H9 (cell line): Measurements from ENCODE around the gene KIF26B. TPM values are rescaled to one million over a fixed set of nuclear protein-coding genes. Genes with fewer than 3 reads are reported as not detected.

Experiments used
- DNase-seq: peaks from one replicate; pipeline ENCODE4 v3.0.0-alpha.2; 2017
- H2AFZ ChIP-seq: one replicate; pipeline ENCODE4 v1.6.1; 2013; ENCODE audit warnings: mild to moderate bottlenecking, low read length, control low read depth, moderate library complexity
- H2AK5ac ChIP-seq: 2 replicates; pipeline ENCODE4 v1.6.1; 2013; ENCODE audit warnings: low read length, control low read depth, mixed read lengths; ENCODE audit not compliant: insufficient read length
- H2BK120ac ChIP-seq: one replicate; pipeline ENCODE4 v1.6.1; 2013; ENCODE audit warnings: low read depth, mild to moderate bottlenecking, low read length, control low read depth, inconsistent platforms; ENCODE audit not compliant: poor library complexity, severe bottlenecking
- H2BK12ac ChIP-seq: 2 replicates; pipeline ENCODE4 v1.6.1; 2013; ENCODE audit warnings: low read length, control low read depth, mixed read lengths, low read depth; ENCODE audit not compliant: insufficient read length
- H2BK15ac ChIP-seq: 2 replicates; pipeline ENCODE4 v1.6.1; 2013; ENCODE audit warnings: low read depth, low read length, control low read depth
- H2BK20ac ChIP-seq: one replicate; pipeline ENCODE4 v1.6.1; 2013; ENCODE audit warnings: low read depth, mild to moderate bottlenecking, low read length, control low read depth, inconsistent platforms; ENCODE audit not compliant: poor library complexity, severe bottlenecking
- H2BK5ac ChIP-seq: 2 replicates; pipeline ENCODE4 v1.6.1; 2013; ENCODE audit warnings: low read length, control low read depth, mixed read lengths; ENCODE audit not compliant: insufficient read length
- H3K14ac ChIP-seq: 2 replicates; pipeline ENCODE4 v1.6.1; 2013; ENCODE audit warnings: low read length, control low read depth; ENCODE audit not compliant: insufficient read depth
- H3K18ac ChIP-seq: 2 replicates; pipeline ENCODE4 v1.6.1; 2013; ENCODE audit warnings: low read depth, mild to moderate bottlenecking, mixed read lengths, low read length, control low read depth; ENCODE audit not compliant: insufficient read length
- H3K23ac ChIP-seq: 2 replicates; pipeline ENCODE4 v1.6.1; 2013; ENCODE audit warnings: low read length, control low read depth, mixed read lengths, low read depth; ENCODE audit not compliant: insufficient read length
- H3K23me2 ChIP-seq: 2 replicates; pipeline ENCODE4 v1.6.1; 2013; ENCODE audit warnings: low read depth, mild to moderate bottlenecking, mixed read lengths, low read length, control low read depth; ENCODE audit not compliant: insufficient read length, poor library complexity, severe bottlenecking
- H3K27ac ChIP-seq: 2 replicates; pipeline ENCODE4 v1.5.1; 2013; ENCODE audit warnings: low read length, control low read depth, mixed read lengths, low read depth; ENCODE audit not compliant: insufficient read length
- H3K27me3 ChIP-seq: 2 replicates; pipeline ENCODE4 v1.6.1; 2013; ENCODE audit warnings: low read length, control low read depth, inconsistent platforms; ENCODE audit not compliant: insufficient read depth
- H3K4ac ChIP-seq: 2 replicates; pipeline ENCODE4 v1.6.1; 2013; ENCODE audit warnings: low read depth, mild to moderate bottlenecking, control low read depth, inconsistent platforms, low read length, moderate library complexity
- H3K4me1 ChIP-seq: 2 replicates; pipeline ENCODE4 v1.6.1; 2013; ENCODE audit warnings: low read length, control low read depth, inconsistent platforms; ENCODE audit not compliant: insufficient read depth
- H3K4me2 ChIP-seq: 2 replicates; pipeline ENCODE4 v1.6.1; 2013; ENCODE audit warnings: low read length, control low read depth, mixed read lengths; ENCODE audit not compliant: insufficient read length, insufficient read depth
- H3K56ac ChIP-seq: 2 replicates; pipeline ENCODE4 v1.6.1; 2013; ENCODE audit warnings: low read depth, mild to moderate bottlenecking, mixed read lengths, low read length, control low read depth; ENCODE audit not compliant: insufficient read length
- H3K79me1 ChIP-seq: 2 replicates; pipeline ENCODE4 v1.6.1; 2013; ENCODE audit warnings: low read depth, mild to moderate bottlenecking, moderate library complexity, low read length, control low read depth, inconsistent platforms; ENCODE audit not compliant: insufficient read depth, poor library complexity, severe bottlenecking
- H3K79me2 ChIP-seq: 2 replicates; pipeline ENCODE4 v1.6.1; 2013; ENCODE audit warnings: low read length, control low read depth, inconsistent platforms; ENCODE audit not compliant: insufficient read depth
- H3K9ac ChIP-seq: 2 replicates; pipeline ENCODE4 v1.6.1; 2013; ENCODE audit warnings: low read length, control low read depth, mixed read lengths; ENCODE audit not compliant: insufficient read length; ENCODE audit errors: extremely low read depth
- H3K9me3 ChIP-seq: one replicate; pipeline ENCODE4 v1.6.1; 2013; ENCODE audit warnings: low read depth, low read length, inconsistent platforms; ENCODE audit not compliant: control insufficient read depth
- H3T11ph ChIP-seq: one replicate; pipeline ENCODE4 v1.6.1; 2013; ENCODE audit warnings: mild to moderate bottlenecking, low read length, control low read depth, inconsistent platforms
- H4K20me1 ChIP-seq: one replicate; pipeline ENCODE4 v1.6.1; 2013; ENCODE audit not compliant: control insufficient read depth, insufficient read length, insufficient read depth
- H4K5ac ChIP-seq: 2 replicates; pipeline ENCODE4 v1.6.1; 2013; ENCODE audit warnings: low read depth, mild to moderate bottlenecking, mixed read lengths, low read length, control low read depth; ENCODE audit not compliant: insufficient read length
- H4K8ac ChIP-seq: replicated peaks from 2 replicates; pipeline ENCODE4 v1.6.1; 2013; ENCODE audit warnings: low read length, control low read depth, mixed read lengths, low read depth; ENCODE audit not compliant: insufficient read length
- H4K91ac ChIP-seq: 2 replicates; pipeline ENCODE4 v1.6.1; 2013; ENCODE audit warnings: low read depth, mild to moderate bottlenecking, moderate library complexity, mixed read lengths, low read length, control low read depth; ENCODE audit not compliant: insufficient read length
- H3K27ac Mint-ChIP-seq, 3 experiments: 2 replicates in 2 of 3; 3 replicates in 1 of 3; pipeline ENCODE4 v1.8.0; 2020 to 2021; ENCODE audit warnings: mixed read lengths in 3 of 3, mild to moderate bottlenecking in 1 of 3, moderate library complexity in 1 of 3
- H3K27me3 Mint-ChIP-seq: 2 replicates; pipeline ENCODE4 v1.8.0; 2021; ENCODE audit warnings: low read depth, mild to moderate bottlenecking, moderate library complexity, mixed read lengths
- H3K36me3 Mint-ChIP-seq, 3 experiments: 2 replicates in 2 of 3; 3 replicates in 1 of 3; pipeline ENCODE4 v1.8.0; 2020 to 2021; ENCODE audit warnings: low read depth in 3 of 3, mixed read lengths in 3 of 3; ENCODE audit not compliant: insufficient read depth in 1 of 3
- H3K4me1 Mint-ChIP-seq, 2 experiments: 2 replicates each; pipeline ENCODE4 v1.8.0; 2020; ENCODE audit warnings: mixed read lengths in 2 of 2
- H3K4me3 Mint-ChIP-seq, 2 experiments: 2 replicates in 1 of 2; 3 replicates in 1 of 2; pipeline ENCODE4 v1.8.0; 2020 to 2021; ENCODE audit warnings: mild to moderate bottlenecking in 2 of 2, mixed read lengths in 2 of 2, moderate library complexity in 1 of 2
- H3K9me3 Mint-ChIP-seq, 2 experiments: 2 replicates in 1 of 2; 3 replicates in 1 of 2; pipeline ENCODE4 v1.8.0; 2020; ENCODE audit warnings: mild to moderate bottlenecking in 2 of 2, mixed read lengths in 2 of 2, moderate library complexity in 1 of 2
- WGBS: extraction: QIAGEN DNeasy Blood & Tissue Kit; methylation state at CpG from one replicate; pipeline ENCODE4 v1.1.7; 2013; ENCODE audit warnings: missing lambda C conversion rate, low lambda C conversion rate, mixed read lengths; ENCODE audit not compliant: insufficient read length; ENCODE audit errors: extremely low coverage; 5-methylcytosine and 5-hydroxymethylcytosine counted together
- total RNA-seq: library from RNA; stranded (reverse); gene quantifications from 2 replicates; pipeline ENCODE4 v1.2.1, GENCODE V29; 2021
- TF ChIP-seq, protein P1 (sequence below): fragments of 200-600 bp; sonication (generic); conservative IDR thresholded peaks from 3 replicates; pipeline ENCODE4 v1.8.0; 2021; ENCODE audit warnings: antibody characterized with exemption, mild to moderate bottlenecking

Gene KIF26B
- total RNA-seq, 1 experiment from 2014 or later: 0.13 TPM

DNA sequence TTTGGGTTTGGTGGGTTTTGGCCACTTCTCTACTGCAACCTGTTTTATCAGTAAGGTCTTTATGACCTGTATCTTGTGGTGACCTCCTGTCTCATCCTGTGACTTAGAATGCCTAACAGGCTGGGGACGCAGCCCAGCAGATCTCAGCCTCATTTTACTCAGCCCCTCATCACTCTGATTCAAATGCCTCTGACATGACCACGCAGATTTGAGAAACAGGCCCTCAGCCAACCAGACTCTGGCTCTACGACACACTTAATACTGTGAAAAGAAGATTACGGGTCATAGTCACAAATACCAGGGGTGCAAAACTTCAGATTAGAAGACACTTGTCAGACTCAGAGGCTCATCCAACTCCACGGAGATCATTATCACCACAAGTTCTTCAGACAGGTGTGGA lies 28.3 kb upstream of the KIF26B start:
- Histone ChIP-seq H2AFZ (no peak overlapping the region), H4K20me1 (no peaks in the 10 kb centered on the region), H2BK12ac (no peak overlapping the region), H3K23me2 (no peaks in the 10 kb centered on the region), H3K79me2 (no peaks in the 10 kb centered on the region), H3K14ac (no peak overlapping the region), H3K9ac (no peak overlapping the region), H3K79me1 (no peaks in the 10 kb centered on the region), H4K5ac (no peak overlapping the region), H3K4me1 (peaks cover 3% of the 10 kb centered on the region; the same call in 1 of the 2 replicates), H3K18ac (no peak overlapping the region), H4K91ac (no peak overlapping the region), H3K9me3 (no peaks in the 10 kb centered on the region), H3K4ac (no peak overlapping the region), H3K27ac (no peak overlapping the region), H3T11ph (no peak overlapping the region), H3K4me2 (no peak overlapping the region), H3K23ac (no peak overlapping the region), H3K56ac (no peak overlapping the region), H2AK5ac (no peak overlapping the region), H2BK15ac (no peak overlapping the region), H3K27me3 (no peaks in the 10 kb centered on the region), H2BK5ac (no peak overlapping the region), H2BK120ac (no peak overlapping the region), H4K8ac (no peak overlapping the region), H2BK20ac (no peak overlapping the region)
- no peaks in the 10 kb centered on the region for H3K9me3 Mint-ChIP-seq
- WGBS: no CpG with 5 or more reads among the region's 5 CpGs
- no peak overlapping the region; a peak in 1 of 7 replicates for H3K27ac Mint-ChIP-seq
- peaks cover 2% of the 10 kb centered on the region for H3K27me3 Mint-ChIP-seq
- no peak for DNase-seq
- peaks cover 21 to 33% of the 10 kb centered on the region in 2 experiments for H3K4me1 Mint-ChIP-seq
- H3K36me3 Mint-ChIP-seq: peaks cover 0 to 2% (median 0%) of the 10 kb centered on the region in 3 experiments; a peak in 2 of 7 replicates
- TF ChIP-seq, protein P1, sequence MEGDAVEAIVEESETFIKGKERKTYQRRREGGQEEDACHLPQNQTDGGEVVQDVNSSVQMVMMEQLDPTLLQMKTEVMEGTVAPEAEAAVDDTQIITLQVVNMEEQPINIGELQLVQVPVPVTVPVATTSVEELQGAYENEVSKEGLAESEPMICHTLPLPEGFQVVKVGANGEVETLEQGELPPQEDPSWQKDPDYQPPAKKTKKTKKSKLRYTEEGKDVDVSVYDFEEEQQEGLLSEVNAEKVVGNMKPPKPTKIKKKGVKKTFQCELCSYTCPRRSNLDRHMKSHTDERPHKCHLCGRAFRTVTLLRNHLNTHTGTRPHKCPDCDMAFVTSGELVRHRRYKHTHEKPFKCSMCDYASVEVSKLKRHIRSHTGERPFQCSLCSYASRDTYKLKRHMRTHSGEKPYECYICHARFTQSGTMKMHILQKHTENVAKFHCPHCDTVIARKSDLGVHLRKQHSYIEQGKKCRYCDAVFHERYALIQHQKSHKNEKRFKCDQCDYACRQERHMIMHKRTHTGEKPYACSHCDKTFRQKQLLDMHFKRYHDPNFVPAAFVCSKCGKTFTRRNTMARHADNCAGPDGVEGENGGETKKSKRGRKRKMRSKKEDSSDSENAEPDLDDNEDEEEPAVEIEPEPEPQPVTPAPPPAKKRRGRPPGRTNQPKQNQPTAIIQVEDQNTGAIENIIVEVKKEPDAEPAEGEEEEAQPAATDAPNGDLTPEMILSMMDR: no peak
- no peak overlapping the region for H3K4me3 Mint-ChIP-seq
